Natural killer cell (primary cell): ENCODE data around the gene GBA2. TPM values are rescaled to one million over a fixed set of nuclear protein-coding genes. Genes with fewer than 3 reads are reported as not detected.

Source experiments
- ATAC-seq, 3 donors: fragments of 150-1000 bp in 2 of 3; fragments of 200-7000 bp in 1 of 3; cut with Tn5 transposase; 1 replicate in 1 of 3; 2 replicates in 2 of 3; pipeline ENCODE4 v1.10.0; 2021; ENCODE audit warnings: mild to moderate bottlenecking in 2 of 3, moderate library complexity in 2 of 3
- DNase-seq, 2 donors: peaks; one replicate each; pipeline versions ENCODE4 v3.0.0 to v3.0.0-alpha.2; 2013 to 2021; ENCODE audit warnings: mixed read lengths in 1 of 2
- H3K27ac ChIP-seq: one replicate; pipeline ENCODE4 v1.5.1; 2013; ENCODE audit warnings: mild to moderate bottlenecking, low read length
- H3K27me3 ChIP-seq: one replicate; pipeline ENCODE4 v1.6.1; 2013; ENCODE audit warnings: low read length; ENCODE audit not compliant: control insufficient read depth, insufficient read depth
- H3K36me3 ChIP-seq: one replicate; pipeline ENCODE4 v1.6.1; 2013; ENCODE audit warnings: low read length; ENCODE audit not compliant: control insufficient read depth, insufficient read depth
- H3K4me1 ChIP-seq: one replicate; pipeline ENCODE4 v1.6.1; 2013; ENCODE audit warnings: low read length; ENCODE audit not compliant: control insufficient read depth, insufficient read depth
- H3K4me3 ChIP-seq: one replicate; pipeline ENCODE4 v1.5.1; 2013; ENCODE audit warnings: low read length
- H3K9me3 ChIP-seq: one replicate; pipeline ENCODE4 v1.6.1; 2013; ENCODE audit warnings: low read length; ENCODE audit not compliant: control insufficient read depth, insufficient read depth
- H3K27ac Mint-ChIP-seq, 2 donors: one replicate each; pipeline ENCODE4 v1.8.0; 2022; ENCODE audit warnings: mild to moderate bottlenecking in 2 of 2, mixed read lengths in 2 of 2, moderate library complexity in 1 of 2
- H3K27me3 Mint-ChIP-seq, 2 donors: one replicate each; pipeline ENCODE4 v1.8.0; 2022; ENCODE audit warnings: low read depth in 2 of 2, mixed read lengths in 2 of 2
- H3K36me3 Mint-ChIP-seq: one replicate; pipeline ENCODE4 v1.8.0; 2022; ENCODE audit warnings: mixed read lengths
- H3K4me1 Mint-ChIP-seq, 2 donors: one replicate each; pipeline ENCODE4 v1.8.0; 2022; ENCODE audit warnings: mixed read lengths in 2 of 2
- H3K4me3 Mint-ChIP-seq: one replicate; pipeline ENCODE4 v1.8.0; 2022; ENCODE audit warnings: mild to moderate bottlenecking, moderate library complexity, mixed read lengths
- H3K9me3 Mint-ChIP-seq, 2 donors: one replicate each; pipeline ENCODE4 v1.8.0; 2022; ENCODE audit warnings: mixed read lengths in 2 of 2
- CTCF ChIP-seq: fragments of 200-600 bp; IDR thresholded peaks from one replicate; pipeline ENCODE4 v1.8.0; 2022; ENCODE audit warnings: antibody characterized with exemption
- WGBS: methylation state at CpG from one replicate; pipeline ENCODE4 v1.1.7; 2013; ENCODE audit warnings: missing lambda C conversion rate; ENCODE audit not compliant: insufficient coverage; 5-methylcytosine and 5-hydroxymethylcytosine counted together
- intact Hi-C: fragments of 100-400 bp; cut with micrococcal nuclease; formaldehyde crosslinking; loops from one replicate; pipeline ENCODE4 v1.14.2; 2022
- total RNA-seq, 4 donors: library from RNA; stranded (reverse); fragments of 120-200 nt in 1 of 4; gene quantifications; one replicate each; pipeline versions ENCODE4 v1.2.3 to v1.2.4, GENCODE V29; 2013 to 2022

The GBA2 gene
- total RNA-seq, 3 donors from 2014 or later (not counting 1 experiment from before 2014, with no cell fraction given), result 76.4 to 118 (median 101) TPM

- H3K4me3 ChIP-seq, result no peak overlapping the region
- no peaks in the 10 kb centered on the region for H3K27me3 Mint-ChIP-seq
Observed at GRCh38 chr9:35776018-35776417, 27.0 kb upstream of the GBA2 start.

GRCh38 chr9:35774907-35775635, 26.0 kb upstream of the GBA2 start:
- H3K4me3 ChIP-seq, result no peak overlapping the region
- H3K27me3 ChIP-seq, result no peaks in the 10 kb centered on the region
- no peaks in the 10 kb centered on the region for H3K36me3 ChIP-seq
- no peaks in the 10 kb centered on the region for H3K4me1 ChIP-seq
- ATAC-seq (no peak), DNase-seq (no peak)
- H3K27ac ChIP-seq, result no peak overlapping the region
- no peaks in the 10 kb centered on the region for H3K9me3 Mint-ChIP-seq
- TF ChIP-seq CTCF, result no peak
- peaks cover 0 to 4% of the 10 kb centered on the region in 2 donors for H3K4me1 Mint-ChIP-seq
- H3K27me3 Mint-ChIP-seq, result no peaks in the 10 kb centered on the region
- 38% methylated on average over 3 of the region's 7 CpGs for WGBS
- intact Hi-C loops, result no loop called here
- no peaks in the 10 kb centered on the region for H3K9me3 ChIP-seq
- no peak overlapping the region for H3K4me3 Mint-ChIP-seq
- no peak overlapping the region for H3K27ac Mint-ChIP-seq
- no peaks in the 10 kb centered on the region for H3K36me3 Mint-ChIP-seq

More at GRCh38 chr9:35776018-35776417, 27.0 kb upstream of the GBA2 start:
- 70% methylated on average over 4 of the region's 4 CpGs for WGBS
- Mint-ChIP-seq H3K9me3 (no peaks in the 10 kb centered on the region), H3K27ac (no peak overlapping the region), H3K4me3 (no peak overlapping the region), H3K4me1 (peaks cover 0 to 4% of the 10 kb centered on the region in 2 donors), H3K36me3 (no peaks in the 10 kb centered on the region)
- Histone ChIP-seq H3K4me1 (no peaks in the 10 kb centered on the region), H3K36me3 (no peaks in the 10 kb centered on the region), H3K27me3 (no peaks in the 10 kb centered on the region), H3K9me3 (no peaks in the 10 kb centered on the region), H3K27ac (no peak overlapping the region)
- DNase-seq, result no peak
- intact Hi-C loops, result no loop called here
- TF ChIP-seq CTCF, result no peak
- no peak for ATAC-seq

GRCh38 chr9:35771943-35772342, 22.9 kb upstream of the GBA2 start:
- Mint-ChIP-seq H3K27me3 (no peaks in the 10 kb centered on the region), H3K27ac (no peak overlapping the region), H3K4me1 (peaks cover 0 to 4% of the 10 kb centered on the region in 2 donors), H3K36me3 (no peaks in the 10 kb centered on the region), H3K9me3 (no peaks in the 10 kb centered on the region), H3K4me3 (no peak overlapping the region)
- WGBS, result 90% methylated on average over 3 of the region's 3 CpGs
- H3K9me3 ChIP-seq, result no peaks in the 10 kb centered on the region
- intact Hi-C loops, result no loop called here
- no peak for TF ChIP-seq CTCF
- H3K27ac ChIP-seq, result no peak overlapping the region
- H3K4me1 ChIP-seq, result no peaks in the 10 kb centered on the region
- DNase-seq (no peak), ATAC-seq (no peak)
- H3K36me3 ChIP-seq, result no peaks in the 10 kb centered on the region
- no peak overlapping the region for H3K4me3 ChIP-seq
- H3K27me3 ChIP-seq, result no peaks in the 10 kb centered on the region

- intact Hi-C loops, result no loop called here
- H3K27ac ChIP-seq, result no peak overlapping the region
- Mint-ChIP-seq H3K4me1 (peaks cover 0 to 4% of the 10 kb centered on the region in 2 donors), H3K27me3 (no peaks in the 10 kb centered on the region), H3K9me3 (no peaks in the 10 kb centered on the region), H3K36me3 (no peaks in the 10 kb centered on the region), H3K27ac (no peak overlapping the region), H3K4me3 (no peak overlapping the region)
- H3K9me3 ChIP-seq, result no peaks in the 10 kb centered on the region
- no peaks in the 10 kb centered on the region for H3K4me1 ChIP-seq
- WGBS, result no CpG with 5 or more reads among the region's 1 CpG
- no peak overlapping the region for H3K4me3 ChIP-seq
- H3K36me3 ChIP-seq, result no peaks in the 10 kb centered on the region
- TF ChIP-seq CTCF, result no peak
- no peaks in the 10 kb centered on the region for H3K27me3 ChIP-seq
- DNase-seq, result no peak
- no peak for ATAC-seq
Observed at GRCh38 chr9:35771534-35771933, 22.5 kb upstream of the GBA2 start.
